ENCODE results near the gene CHRNB1.
"Not testable (repeated sequence)": the region's sequence is repeated elsewhere in the genome, so short reads cannot be mapped to it uniquely, and the experiment has no call there.

CHRNB1 gene

GRCh38 chr17:7467498-7467897, 22.6 kb downstream of the CHRNB1 start:
- no peak for DNase-seq (ENCODE audit: low read depth)

- DNase-seq (ENCODE audit: low read depth): no peak
Observed at GRCh38 chr17:7468290-7468689, 23.4 kb downstream of the CHRNB1 start.

- DNase-seq (ENCODE audit: low read depth): no peak
Observed at GRCh38 chr17:7468804-7469389, 24.0 kb downstream of the CHRNB1 start.

GRCh38 chr17:7469843-7470242, 25.0 kb downstream of the CHRNB1 start:
- DNase-seq (ENCODE audit: low read depth): not testable (repeated sequence)

- not testable (repeated sequence) for DNase-seq (ENCODE audit: low read depth)
Observed at GRCh38 chr17:7470457-7470973, 25.7 kb downstream of the CHRNB1 start.

GRCh38 chr17:7471729-7472128, 26.9 kb downstream of the CHRNB1 start:
- DNase-seq (ENCODE audit: low read depth): no peak

- DNase-seq (ENCODE audit: low read depth): not testable (repeated sequence)
Observed at GRCh38 chr17:7474767-7475166, 29.9 kb downstream of the CHRNB1 start.

- peak; percentile 49 for DNase-seq (ENCODE audit: low read depth)
Observed at GRCh38 chr17:7475764-7476422, 31.0 kb downstream of the CHRNB1 start.

GRCh38 chr17:7476494-7476893, 31.6 kb downstream of the CHRNB1 start:
- peak; percentile 87 for DNase-seq (ENCODE audit: low read depth)

GRCh38 chr17:7476951-7477350, 32.1 kb downstream of the CHRNB1 start:
- DNase-seq (ENCODE audit: low read depth): no peak

GRCh38 chr17:7477392-7478275, 32.8 kb downstream of the CHRNB1 start:
- DNase-seq (ENCODE audit: low read depth): peak; percentile 77

GRCh38 chr17:7478276-7479212, 33.7 kb downstream of the CHRNB1 start:
- DNase-seq (ENCODE audit: low read depth): peak; percentile 50

- DNase-seq (ENCODE audit: low read depth): peak; percentile 67
Observed at GRCh38 chr17:7479213-7480088, 34.6 kb downstream of the CHRNB1 start, which contains the start of gene ZBTB4. ZBTB4 (minus strand) TSS chr17:7479631; CDS start chr17:7466801, 12,830 bp downstream.

GRCh38 chr17:7480089-7480384, 35.2 kb downstream of the CHRNB1 start:
- DNase-seq (ENCODE audit: low read depth): no peak

GRCh38 chr17:7481275-7481674, 36.4 kb downstream of the CHRNB1 start, which contains the start of gene SLC35G6:
SLC35G6 (plus strand) TSS chr17:7481446; CDS start chr17:7481517, 71 bp downstream.
- DNase-seq (ENCODE audit: low read depth): not testable (repeated sequence)

GRCh38 chr17:7481842-7482741, 37.2 kb downstream of the CHRNB1 start:
- DNase-seq (ENCODE audit: low read depth): not testable (repeated sequence)

- DNase-seq (ENCODE audit: low read depth): not testable (repeated sequence)
Observed at GRCh38 chr17:7482742-7483088, 37.9 kb downstream of the CHRNB1 start.

GRCh38 chr17:7483255-7484066, 38.6 kb downstream of the CHRNB1 start:
- peak; percentile 94 for DNase-seq (ENCODE audit: low read depth)
